H4 (cell line): ENCODE results near the gene ESYT2. TPM values are rescaled to one million over a fixed set of nuclear protein-coding genes. Genes with fewer than 3 reads are reported as not detected.

Experiments used
- DNase-seq: peaks from one replicate; pipeline ENCODE4 v3.0.0-alpha.2; 2015; ENCODE audit warnings: low spot score
- total RNA-seq: library from RNA; depleted of rRNA; stranded (reverse); fragments of >200 nt; shearing (Covaris generic); gene quantifications from 2 replicates; pipeline ENCODE4 v1.2.3, GENCODE V29; 2014; rRNA removed

ESYT2 gene
- total RNA-seq, 1 experiment from 2014 or later: 26.9 TPM

DNA sequence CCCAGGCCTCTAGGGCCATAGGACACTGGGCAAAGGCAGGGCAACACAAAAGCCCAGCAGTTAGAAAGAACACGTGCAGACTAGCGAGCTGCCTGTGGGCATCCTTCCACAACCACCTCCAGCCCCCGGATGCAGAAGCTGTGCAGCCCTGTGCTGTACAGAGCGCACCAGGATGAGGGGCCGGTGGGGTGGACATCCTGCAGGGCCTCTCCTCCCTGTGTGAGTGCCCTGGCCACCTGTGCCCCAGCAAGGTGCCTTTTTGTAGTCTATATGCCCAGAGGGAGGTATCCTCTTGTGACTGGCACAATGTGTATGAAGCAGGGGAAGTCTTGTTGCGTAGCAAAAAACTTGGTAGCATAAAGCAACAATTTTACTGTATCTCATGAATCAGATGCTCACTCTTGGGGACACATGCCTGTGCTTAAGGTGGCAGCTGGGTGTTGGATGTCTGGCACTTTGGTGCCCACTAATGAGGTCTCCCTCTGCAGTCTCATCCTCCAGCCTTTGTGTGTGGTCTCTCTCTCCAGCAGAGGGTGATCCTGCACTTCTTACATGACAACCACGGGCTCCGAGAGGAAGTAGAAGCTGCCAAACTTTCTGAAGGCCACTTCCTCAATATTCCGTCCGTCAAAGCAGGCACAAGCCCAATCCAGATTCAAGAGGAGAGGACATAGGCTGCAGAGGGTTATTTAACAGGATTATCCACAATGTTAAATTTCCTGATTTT, 133.4 kb downstream of the ESYT2 start:
- DNase-seq: peak; percentile 63

DNA sequence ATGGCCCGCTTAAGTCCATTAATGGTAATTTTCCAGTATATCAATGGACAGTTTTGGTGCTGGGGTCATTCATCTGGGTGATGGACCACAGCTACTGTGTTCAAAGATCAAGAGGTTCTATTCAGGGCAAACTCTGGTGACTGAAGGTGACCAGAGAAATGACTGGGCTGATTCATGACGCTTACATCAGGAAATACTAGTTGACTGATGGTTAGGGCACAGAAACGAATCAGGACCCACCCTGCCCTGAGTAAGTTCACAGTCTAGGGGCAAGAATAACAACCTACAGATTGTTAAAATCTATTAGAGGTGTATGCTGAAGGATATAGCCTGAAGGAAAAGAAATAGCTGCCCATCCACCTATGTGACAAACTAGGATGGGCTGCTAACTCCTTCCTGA, 134.3 kb downstream of the ESYT2 start:
- DNase-seq: no peak

- DNase-seq: no peak
Measured at GRCh38 chr7:158694650-158695049, 134.7 kb downstream of the ESYT2 start.

- DNase-seq: no peak
Measured at GRCh38 chr7:158689488-158689887, 139.8 kb downstream of the ESYT2 start.

GRCh38 chr7:158687406-158687805, 141.9 kb downstream of the ESYT2 start:
- DNase-seq: no peak

DNA sequence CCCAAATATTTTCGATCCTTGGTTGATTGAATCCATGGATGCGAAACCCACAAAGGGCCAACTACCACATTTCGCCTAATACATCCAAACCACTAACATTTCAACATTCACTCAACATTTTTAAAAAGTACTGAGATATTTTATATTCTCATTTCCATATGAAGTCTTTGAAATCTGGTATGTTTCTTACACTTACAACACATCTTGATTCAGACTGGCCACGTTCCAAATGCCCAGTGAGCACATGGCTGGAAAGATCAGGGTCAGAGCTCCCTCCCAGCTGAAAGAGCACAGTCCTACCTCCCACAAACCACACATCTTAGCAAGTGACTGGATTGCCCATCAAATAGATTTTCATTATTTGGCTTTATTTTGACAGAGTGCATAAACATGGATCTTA, 143.6 kb downstream of the ESYT2 start:
- DNase-seq: no peak

DNA sequence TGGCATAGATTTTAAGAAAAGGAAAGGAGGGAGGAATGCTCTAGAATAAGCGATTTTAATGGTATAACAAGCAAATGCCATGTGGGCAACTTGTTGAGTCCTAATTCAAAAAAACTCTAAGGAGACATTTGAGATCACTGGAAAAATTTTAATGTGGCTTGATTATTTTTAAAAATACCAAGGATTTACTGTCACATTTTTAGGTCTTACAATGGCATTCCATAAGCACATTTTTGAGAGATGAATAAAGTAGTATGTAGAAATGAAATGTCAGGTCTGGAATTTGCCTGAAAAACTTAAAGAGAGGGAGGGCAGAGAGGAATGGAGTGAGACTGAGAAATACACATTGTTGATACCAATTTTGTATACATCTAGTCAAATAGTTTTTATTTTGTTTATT, 145.0 kb downstream of the ESYT2 start:
- DNase-seq: no peak

GRCh38 chr7:158683541-158683940, 145.8 kb downstream of the ESYT2 start:
- no peak for DNase-seq

- DNase-seq: no peak
Measured at GRCh38 chr7:158682456-158682855, 146.9 kb downstream of the ESYT2 start.

Other genes with a start within 250 kb of the ESYT2 start
- gene PTPRN2, start 241.7 kb downstream of the ESYT2 start, total RNA-seq: 0.97 TPM in 2 replicates
- 26.0 and 29.3 TPM in 2 replicates for gene NCAPG2, start 124.7 kb downstream of the ESYT2 start, total RNA-seq
- 3.0 and 3.3 TPM in 2 replicates for gene DYNC2I1, start 27.0 kb upstream of the ESYT2 start, total RNA-seq